ENCODE results near the gene ERC2. TPM values are rescaled to one million over a fixed set of nuclear protein-coding genes. Genes with fewer than 3 reads are reported as not detected.

The ERC2 gene
- total RNA-seq, 2 donors from 2014 or later: 0.33 to 1.2 TPM

DNA sequence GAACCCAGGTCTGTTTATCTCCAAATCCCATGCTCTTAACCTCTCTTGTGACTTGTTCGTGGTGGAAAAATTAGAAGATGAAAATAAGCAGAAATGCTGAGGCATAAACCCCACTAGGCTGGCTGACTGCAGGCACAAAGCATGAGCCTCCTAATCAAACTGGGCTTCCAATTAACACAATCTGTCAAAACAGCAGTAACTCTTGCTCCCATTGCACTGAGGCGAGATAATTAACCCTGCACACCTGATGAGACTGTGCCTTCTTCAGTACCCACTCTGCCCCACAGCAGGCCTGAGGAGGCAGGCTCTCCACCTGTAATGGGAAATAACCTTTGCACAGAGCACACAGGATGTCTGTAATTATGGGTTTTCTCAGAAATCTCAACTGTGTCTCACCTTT, 696.8 kb downstream of the ERC2 start:
- no peak overlapping the region for H3K4me3 Mint-ChIP-seq
- DNase-seq (ENCODE audit: low spot score) (no peak), ATAC-seq (no peak)
- H3K27ac Mint-ChIP-seq: no peak overlapping the region
- no peaks in the 10 kb centered on the region for H3K36me3 Mint-ChIP-seq
- peaks cover 5% of the 10 kb centered on the region for H3K9me3 Mint-ChIP-seq
- no peaks in the 10 kb centered on the region for H3K27me3 Mint-ChIP-seq
- H3K4me1 Mint-ChIP-seq (ENCODE audit: low read depth in 2 of 2): no peaks in the 10 kb centered on the region

DNA sequence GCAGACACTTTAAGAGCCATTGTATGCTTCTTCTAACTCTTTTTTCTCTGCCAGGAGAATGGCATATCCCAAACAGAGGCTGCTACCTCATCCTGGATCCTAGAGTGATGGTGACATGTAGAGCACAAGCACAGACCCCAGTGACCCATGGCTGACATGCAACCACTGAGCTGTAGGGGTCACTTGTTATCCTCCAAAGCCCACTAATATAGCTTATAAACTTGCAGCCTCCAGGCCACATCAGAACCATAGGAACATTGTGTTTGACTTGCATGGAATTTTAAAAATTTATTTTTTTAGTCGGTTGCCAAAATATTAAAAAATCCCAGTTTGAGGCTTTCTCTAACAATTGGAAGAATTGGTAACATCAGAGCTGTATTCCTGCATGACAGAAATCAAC, 698.2 kb downstream of the ERC2 start:
- no peak for ATAC-seq
- H3K36me3 Mint-ChIP-seq: no peaks in the 10 kb centered on the region
- H3K9me3 Mint-ChIP-seq: peaks cover 5% of the 10 kb centered on the region
- H3K4me1 Mint-ChIP-seq (ENCODE audit: low read depth in 2 of 2): no peaks in the 10 kb centered on the region
- no peak for DNase-seq (ENCODE audit: low spot score)
- no peaks in the 10 kb centered on the region for H3K27me3 Mint-ChIP-seq
- no peak overlapping the region for H3K27ac Mint-ChIP-seq
- H3K4me3 Mint-ChIP-seq: no peak overlapping the region

DNA sequence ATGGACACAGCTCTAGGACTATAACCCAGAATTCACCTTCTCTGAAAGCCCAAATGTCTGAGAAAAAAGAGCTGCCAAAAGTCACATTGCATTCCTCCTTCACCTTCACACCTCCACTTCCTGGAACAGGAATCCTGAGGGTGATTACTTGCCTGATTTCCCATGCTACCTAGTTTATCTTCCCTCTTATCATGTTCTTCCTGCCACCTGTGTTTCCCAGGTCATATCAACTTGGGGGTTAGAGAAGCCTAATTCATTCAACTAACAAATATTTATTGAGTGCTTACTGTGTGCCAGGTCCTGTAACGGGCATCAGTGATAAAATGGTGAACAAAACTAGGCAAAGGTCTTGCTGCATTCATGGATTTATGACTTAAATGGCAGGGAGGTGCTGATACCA, 701.5 kb downstream of the ERC2 start:
- Mint-ChIP-seq H3K36me3 (no peaks in the 10 kb centered on the region), H3K9me3 (no peaks in the 10 kb centered on the region), H3K27ac (no peak overlapping the region), H3K4me1 (ENCODE audit: low read depth in 2 of 2) (no peaks in the 10 kb centered on the region), H3K4me3 (no peak overlapping the region), H3K27me3 (no peaks in the 10 kb centered on the region)
- DNase-seq (ENCODE audit: low spot score) (no peak), ATAC-seq (no peak)

DNA sequence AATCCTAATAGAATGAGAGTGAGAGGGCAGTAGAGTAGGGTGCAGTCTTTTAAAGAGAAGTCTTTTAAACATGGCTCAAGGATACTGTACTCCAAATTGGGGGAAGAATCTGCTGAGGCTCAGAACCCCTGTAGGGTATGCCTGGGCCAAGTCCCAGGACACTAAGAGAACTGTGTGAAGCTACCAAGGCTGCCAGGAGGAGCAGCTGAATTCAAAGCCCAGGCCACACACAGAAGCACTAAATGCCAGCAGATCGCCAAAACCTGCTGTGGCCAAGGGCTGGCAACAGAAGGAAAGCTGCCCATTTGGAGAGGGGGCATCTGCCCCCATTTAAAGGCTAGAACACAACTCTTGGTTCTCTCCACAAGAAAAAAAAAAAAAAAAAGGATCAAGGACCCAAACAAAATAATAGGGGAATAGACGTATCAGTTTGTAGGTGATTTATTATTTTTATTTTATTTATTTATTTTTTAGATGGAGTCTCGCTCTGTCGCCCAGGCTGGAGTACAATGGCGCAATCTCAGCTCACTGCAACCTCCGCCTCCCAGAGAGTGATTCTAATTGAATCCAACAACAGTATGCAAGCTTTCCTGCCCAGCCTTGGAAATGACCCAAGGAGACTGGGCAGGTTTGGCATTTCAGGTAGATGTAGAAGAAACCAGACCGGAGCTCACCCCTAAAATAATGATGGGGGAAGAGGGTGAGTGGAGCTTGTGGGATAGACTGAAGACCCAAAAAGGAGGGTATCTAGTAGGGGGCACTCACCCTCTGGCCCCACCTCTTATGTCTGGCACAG, 702.2 kb downstream of the ERC2 start:
- H3K27me3 Mint-ChIP-seq: no peaks in the 10 kb centered on the region
- H3K27ac Mint-ChIP-seq: no peak overlapping the region
- DNase-seq (ENCODE audit: low spot score) (no peak), ATAC-seq (no peak)
- H3K4me1 Mint-ChIP-seq (ENCODE audit: low read depth in 2 of 2): no peaks in the 10 kb centered on the region
- no peaks in the 10 kb centered on the region for H3K9me3 Mint-ChIP-seq
- H3K36me3 Mint-ChIP-seq: no peaks in the 10 kb centered on the region
- no peak overlapping the region for H3K4me3 Mint-ChIP-seq

DNA sequence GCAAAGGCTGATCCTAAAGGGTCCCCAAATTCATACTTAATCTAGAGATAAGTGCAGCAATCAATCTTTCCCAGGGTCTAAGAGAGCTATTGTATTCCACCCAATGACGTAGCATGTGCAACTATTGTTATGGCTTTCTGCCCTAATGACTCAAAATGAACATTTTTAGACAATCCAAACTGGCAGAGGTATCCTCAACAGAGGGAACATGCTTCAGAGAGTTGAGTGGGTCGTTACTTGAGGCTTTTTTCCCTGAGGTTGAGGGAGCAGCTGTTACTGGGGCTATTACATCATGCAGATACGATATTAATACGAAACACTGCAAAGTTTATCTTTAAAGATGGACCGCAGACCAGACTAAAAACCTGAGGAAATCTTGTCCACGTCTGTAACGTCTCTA, 702.9 kb downstream of the ERC2 start:
- H3K4me3 Mint-ChIP-seq: no peak overlapping the region
- DNase-seq (ENCODE audit: low spot score) (no peak), ATAC-seq (no peak)
- H3K27ac Mint-ChIP-seq: no peak overlapping the region
- no peaks in the 10 kb centered on the region for H3K9me3 Mint-ChIP-seq
- no peaks in the 10 kb centered on the region for H3K36me3 Mint-ChIP-seq
- H3K27me3 Mint-ChIP-seq: no peaks in the 10 kb centered on the region
- no peaks in the 10 kb centered on the region for H3K4me1 Mint-ChIP-seq (ENCODE audit: low read depth in 2 of 2)

DNA sequence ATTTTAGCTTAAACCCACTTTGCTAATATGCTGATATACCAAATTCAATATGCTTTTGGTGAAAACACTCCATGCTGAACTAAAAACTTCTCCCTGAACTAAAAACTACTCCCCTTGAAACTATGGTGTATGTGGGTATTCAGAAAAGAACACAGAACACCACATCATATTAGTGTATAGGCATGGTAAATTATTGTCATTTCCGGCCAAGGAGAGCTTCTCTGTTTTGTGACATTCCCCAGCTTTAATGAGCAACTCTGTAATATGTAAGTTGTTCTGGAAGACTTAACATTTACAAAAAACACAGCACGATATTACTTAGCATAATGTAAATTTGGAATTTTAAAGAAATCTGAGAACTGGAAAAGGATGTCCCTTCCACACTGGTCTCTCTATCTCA, 711.3 kb downstream of the ERC2 start:
- Mint-ChIP-seq H3K9me3 (no peaks in the 10 kb centered on the region), H3K27me3 (no peaks in the 10 kb centered on the region), H3K27ac (no peak overlapping the region), H3K4me3 (no peak overlapping the region), H3K4me1 (ENCODE audit: low read depth in 2 of 2) (no peaks in the 10 kb centered on the region), H3K36me3 (no peaks in the 10 kb centered on the region)
- no peak for ATAC-seq
- DNase-seq (ENCODE audit: low spot score): no peak

DNA sequence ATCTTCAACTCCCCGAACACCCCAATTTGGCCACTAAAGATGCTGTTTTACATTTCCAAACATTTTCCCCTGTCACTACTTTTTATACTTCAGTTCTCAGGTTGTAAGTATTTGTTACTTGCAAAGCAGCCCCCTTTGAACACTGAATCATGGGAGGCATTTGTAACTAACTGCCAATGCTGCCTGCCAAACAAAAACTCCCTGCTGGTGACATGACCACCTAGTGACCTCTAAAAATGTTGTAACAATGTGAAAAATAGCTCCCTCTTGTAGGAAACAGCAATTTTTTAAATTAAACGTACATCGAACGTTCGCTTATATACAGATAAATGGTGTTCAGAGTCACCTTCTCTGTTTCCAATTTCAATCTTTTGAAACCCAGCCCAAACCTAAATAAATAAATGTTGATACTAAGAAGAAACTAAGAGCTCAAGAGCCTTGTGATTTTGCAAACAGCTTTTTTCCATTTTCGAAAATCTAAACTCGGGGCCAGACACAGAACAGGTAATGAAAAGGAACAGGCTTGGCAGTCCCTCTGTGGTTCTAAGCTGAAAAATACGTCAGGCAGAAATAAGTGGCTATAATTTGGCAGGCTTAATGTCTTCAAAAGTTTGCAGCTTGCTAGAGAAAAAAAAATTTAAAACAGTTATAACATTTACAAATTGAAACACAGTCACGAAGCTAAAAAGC, 712.6 kb downstream of the ERC2 start:
- Mint-ChIP-seq H3K27ac (no peak overlapping the region), H3K4me1 (ENCODE audit: low read depth in 2 of 2) (no peaks in the 10 kb centered on the region), H3K4me3 (no peak overlapping the region), H3K36me3 (no peaks in the 10 kb centered on the region), H3K9me3 (no peaks in the 10 kb centered on the region), H3K27me3 (no peaks in the 10 kb centered on the region)
- ATAC-seq (no peak), DNase-seq (ENCODE audit: low spot score) (no peak)

DNA sequence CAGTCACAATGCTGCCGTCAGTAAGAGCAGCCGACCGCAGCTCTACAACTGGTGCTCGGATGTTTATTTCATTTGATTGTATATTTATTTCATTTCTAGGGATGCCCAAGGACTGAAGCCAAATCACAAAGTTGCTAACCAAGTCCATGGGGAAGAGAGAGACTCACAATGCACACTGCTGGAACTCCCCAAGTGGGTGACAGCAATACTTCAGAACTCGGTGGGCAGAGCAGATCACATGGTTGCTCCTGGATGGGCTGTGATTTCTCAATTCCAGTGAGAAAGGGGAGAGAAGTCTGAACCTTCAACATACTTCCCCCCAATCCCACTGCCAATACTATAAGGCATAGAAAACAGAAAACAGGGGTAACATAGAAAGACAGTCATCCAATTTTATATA, 715.4 kb downstream of the ERC2 start:
- Mint-ChIP-seq H3K9me3 (no peaks in the 10 kb centered on the region), H3K27me3 (no peaks in the 10 kb centered on the region), H3K36me3 (no peaks in the 10 kb centered on the region), H3K4me3 (no peak overlapping the region), H3K4me1 (ENCODE audit: low read depth in 2 of 2) (no peaks in the 10 kb centered on the region), H3K27ac (no peak overlapping the region)
- ATAC-seq (no peak), DNase-seq (ENCODE audit: low spot score) (no peak)

DNA sequence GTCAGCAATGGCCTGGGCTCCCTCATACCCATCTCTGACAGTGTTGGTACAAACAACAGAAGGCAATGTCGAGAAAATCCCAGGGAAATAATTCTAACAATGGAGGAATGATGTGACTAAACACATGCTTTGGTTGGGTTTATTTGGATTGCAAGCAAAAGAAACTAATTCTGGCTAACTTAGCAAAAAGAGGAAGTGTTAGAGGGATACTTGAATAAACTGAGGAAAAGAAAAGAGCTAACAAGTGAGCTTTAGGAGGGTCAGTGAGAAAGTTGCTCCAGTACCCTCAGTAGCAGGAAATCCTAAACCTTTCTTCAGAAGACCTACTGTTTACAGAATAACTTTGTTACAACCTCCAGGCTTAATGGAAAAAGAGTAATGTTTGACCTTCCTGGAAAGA, 716.5 kb downstream of the ERC2 start:
- Mint-ChIP-seq H3K9me3 (no peaks in the 10 kb centered on the region), H3K4me3 (no peak overlapping the region), H3K27me3 (no peaks in the 10 kb centered on the region), H3K36me3 (no peaks in the 10 kb centered on the region), H3K27ac (no peak overlapping the region), H3K4me1 (ENCODE audit: low read depth in 2 of 2) (no peaks in the 10 kb centered on the region)
- ATAC-seq: no peak
- DNase-seq (ENCODE audit: low spot score): no peak

DNA sequence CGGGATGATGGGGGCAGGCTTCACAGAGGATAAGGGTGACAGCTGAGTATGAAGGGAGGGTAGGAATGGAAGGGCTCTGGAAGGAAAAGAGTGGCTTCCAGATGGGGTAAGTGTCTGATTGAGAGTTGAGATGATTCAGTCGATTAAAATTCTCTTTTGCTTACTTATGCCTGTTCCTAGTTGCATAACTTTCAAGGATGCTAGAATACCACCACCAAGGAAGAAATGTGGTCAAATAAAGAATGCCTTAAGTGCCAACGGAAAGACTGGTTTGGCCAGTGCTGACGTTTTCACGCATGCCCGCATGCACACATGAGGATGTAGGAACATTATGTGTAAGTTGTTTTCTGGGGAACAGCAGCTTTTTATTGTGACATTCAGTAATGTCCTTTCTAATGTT, 717.7 kb downstream of the ERC2 start:
- ATAC-seq (no peak), DNase-seq (ENCODE audit: low spot score) (no peak)
- Mint-ChIP-seq H3K27ac (no peak overlapping the region), H3K27me3 (no peaks in the 10 kb centered on the region), H3K4me1 (ENCODE audit: low read depth in 2 of 2) (no peaks in the 10 kb centered on the region), H3K4me3 (no peak overlapping the region), H3K36me3 (no peaks in the 10 kb centered on the region), H3K9me3 (no peaks in the 10 kb centered on the region)

DNA sequence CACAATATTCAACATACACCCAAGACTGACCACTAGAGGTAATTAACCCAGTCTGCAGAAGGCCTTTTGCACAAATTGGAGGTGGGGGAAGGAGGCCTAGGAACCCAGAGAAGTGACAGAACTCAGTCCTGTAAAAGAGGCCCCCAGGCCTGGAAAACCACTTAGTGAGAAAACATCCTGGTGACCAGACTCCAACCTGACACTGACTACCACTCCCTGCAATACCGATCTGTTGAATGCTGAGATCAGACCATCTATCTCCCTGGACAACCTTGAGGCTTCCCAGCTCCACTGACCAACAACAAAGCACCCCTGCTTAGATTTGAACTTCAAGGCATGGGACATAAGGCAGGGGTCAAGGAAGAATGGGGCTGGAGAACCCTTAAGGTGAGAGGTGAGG, 719.2 kb downstream of the ERC2 start:
- no peak overlapping the region for H3K27ac Mint-ChIP-seq
- DNase-seq (ENCODE audit: low spot score) (no peak), ATAC-seq (no peak)
- H3K27me3 Mint-ChIP-seq: no peaks in the 10 kb centered on the region
- no peaks in the 10 kb centered on the region for H3K4me1 Mint-ChIP-seq (ENCODE audit: low read depth in 2 of 2)
- no peaks in the 10 kb centered on the region for H3K36me3 Mint-ChIP-seq
- H3K4me3 Mint-ChIP-seq: no peak overlapping the region
- no peaks in the 10 kb centered on the region for H3K9me3 Mint-ChIP-seq

DNA sequence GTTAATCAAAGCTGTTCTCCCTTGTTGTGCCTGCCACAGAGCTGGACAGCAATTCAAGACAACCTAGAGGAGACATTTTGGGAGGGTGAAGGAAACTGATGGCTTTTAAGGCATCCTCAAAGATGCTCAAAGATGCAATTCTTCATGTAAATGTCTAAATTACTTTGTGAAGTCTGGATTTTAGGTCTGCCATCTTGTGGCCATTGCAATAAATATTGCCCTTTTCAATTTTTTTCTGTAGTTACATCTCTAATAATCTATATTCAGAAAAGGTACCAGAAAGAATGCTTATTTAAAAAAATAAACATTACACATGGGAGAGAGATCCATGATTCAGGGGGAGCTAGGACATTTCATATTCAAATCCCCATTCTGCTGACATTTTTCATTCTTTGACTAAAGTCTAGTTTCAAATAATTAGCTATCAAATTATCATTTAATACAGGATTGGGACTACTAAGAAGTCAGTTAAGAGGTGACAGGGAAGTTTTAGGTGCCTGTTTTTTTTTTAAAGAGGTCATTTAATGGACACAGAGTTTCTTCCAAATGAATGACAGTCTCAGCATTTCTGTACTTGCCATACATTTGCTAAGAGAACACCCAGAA, 721.4 kb downstream of the ERC2 start:
- H3K36me3 Mint-ChIP-seq: no peaks in the 10 kb centered on the region
- H3K27me3 Mint-ChIP-seq: no peaks in the 10 kb centered on the region
- ATAC-seq (no peak), DNase-seq (ENCODE audit: low spot score) (no peak)
- no peak overlapping the region for H3K4me3 Mint-ChIP-seq
- no peaks in the 10 kb centered on the region for H3K9me3 Mint-ChIP-seq
- H3K4me1 Mint-ChIP-seq (ENCODE audit: low read depth in 2 of 2): no peaks in the 10 kb centered on the region
- no peak overlapping the region for H3K27ac Mint-ChIP-seq

DNA sequence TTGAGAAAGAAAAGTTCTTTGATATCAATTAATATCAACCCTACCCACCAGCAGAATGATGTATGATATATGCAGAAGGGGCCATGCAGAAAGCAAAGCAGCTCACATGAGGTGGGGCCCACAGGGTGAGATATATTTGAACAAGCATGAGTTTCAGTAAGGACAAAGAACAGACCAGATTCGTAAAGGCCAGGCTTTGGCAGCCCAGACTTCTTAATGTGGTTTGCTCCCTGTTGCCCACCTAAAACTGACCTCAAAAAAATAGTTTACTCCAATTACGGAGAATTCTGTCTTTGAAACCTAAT, 725.5 kb downstream of the ERC2 start:
- DNase-seq (ENCODE audit: low spot score): no peak
- Mint-ChIP-seq H3K4me1 (ENCODE audit: low read depth in 2 of 2) (no peaks in the 10 kb centered on the region), H3K9me3 (no peaks in the 10 kb centered on the region), H3K4me3 (no peak overlapping the region), H3K27me3 (no peaks in the 10 kb centered on the region), H3K36me3 (no peaks in the 10 kb centered on the region), H3K27ac (no peak overlapping the region)
- no peak for ATAC-seq

DNA sequence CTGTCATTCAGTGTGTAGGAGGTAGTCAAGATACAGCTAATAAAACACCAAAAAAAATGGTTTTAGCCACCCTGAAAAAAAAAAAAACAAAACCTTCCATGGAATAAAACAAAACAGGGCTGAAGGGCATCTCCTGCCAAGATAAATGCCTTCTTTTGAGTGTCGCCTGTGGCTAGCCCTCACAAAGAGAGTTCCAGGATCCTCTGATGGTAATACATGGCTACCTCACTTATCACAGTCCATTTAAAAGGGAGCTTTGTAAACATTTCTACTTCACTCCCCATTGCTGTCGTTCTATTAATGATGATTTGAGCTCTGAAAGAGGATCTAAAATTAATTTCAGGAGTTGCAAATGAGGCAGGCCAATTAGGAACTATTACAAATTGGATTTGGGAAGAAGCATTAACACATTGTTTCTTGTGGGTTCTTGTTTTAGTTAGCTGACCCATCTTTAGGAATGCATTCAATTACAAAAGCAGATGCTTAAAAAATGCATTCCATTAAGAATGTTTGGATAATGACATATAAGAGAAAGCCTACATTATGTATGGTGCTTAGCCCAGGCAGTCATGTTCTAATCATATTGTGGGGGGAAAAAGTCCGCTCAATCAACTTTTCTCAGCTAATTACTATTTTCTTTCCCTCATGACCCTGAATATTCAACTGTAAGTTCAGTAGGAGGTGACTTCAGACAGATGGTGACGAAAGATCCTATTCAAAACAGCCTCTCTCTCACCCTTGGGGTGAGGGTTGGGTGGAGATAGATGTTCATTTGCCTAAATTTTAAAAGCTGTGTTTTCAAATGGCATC, 726.0 kb downstream of the ERC2 start:
- H3K27ac Mint-ChIP-seq: no peak overlapping the region
- H3K27me3 Mint-ChIP-seq: no peaks in the 10 kb centered on the region

More for the DNA sequence above, 726.0 kb downstream of the ERC2 start:
- H3K9me3 Mint-ChIP-seq: no peaks in the 10 kb centered on the region
- H3K4me1 Mint-ChIP-seq (ENCODE audit: low read depth in 2 of 2): no peaks in the 10 kb centered on the region
- ATAC-seq: no peak
- no peak for DNase-seq (ENCODE audit: low spot score)
- H3K36me3 Mint-ChIP-seq: no peaks in the 10 kb centered on the region
- no peak overlapping the region for H3K4me3 Mint-ChIP-seq
